ENCODE data around the gene CD6.
"Not testable (repeated sequence)": the region's sequence is repeated elsewhere in the genome, so short reads cannot be mapped to it uniquely, and the experiment has no call there.

Gene CD6

DNA sequence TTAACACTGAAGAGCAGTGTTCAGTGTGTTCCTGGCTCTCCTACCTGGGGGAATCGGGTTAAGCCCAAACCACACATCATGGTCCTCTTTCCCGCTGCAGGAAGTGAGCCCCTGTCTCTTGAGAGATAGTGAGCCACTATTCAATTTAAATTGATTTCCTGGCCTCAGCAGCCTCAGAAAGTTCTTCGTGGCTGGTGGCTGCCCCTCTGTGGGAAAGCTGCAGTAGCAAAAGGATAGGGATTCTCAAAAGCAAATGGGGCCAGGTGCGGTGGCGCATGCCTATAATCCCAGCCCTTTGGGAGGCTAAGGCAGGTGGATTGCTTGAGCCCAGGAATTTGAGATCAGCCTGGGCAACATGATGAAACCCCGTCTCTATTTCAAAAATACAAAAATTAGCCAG is 81.7 kb downstream of the CD6 start:
- no peak for DNase-seq (ENCODE audit: low read depth)

DNA sequence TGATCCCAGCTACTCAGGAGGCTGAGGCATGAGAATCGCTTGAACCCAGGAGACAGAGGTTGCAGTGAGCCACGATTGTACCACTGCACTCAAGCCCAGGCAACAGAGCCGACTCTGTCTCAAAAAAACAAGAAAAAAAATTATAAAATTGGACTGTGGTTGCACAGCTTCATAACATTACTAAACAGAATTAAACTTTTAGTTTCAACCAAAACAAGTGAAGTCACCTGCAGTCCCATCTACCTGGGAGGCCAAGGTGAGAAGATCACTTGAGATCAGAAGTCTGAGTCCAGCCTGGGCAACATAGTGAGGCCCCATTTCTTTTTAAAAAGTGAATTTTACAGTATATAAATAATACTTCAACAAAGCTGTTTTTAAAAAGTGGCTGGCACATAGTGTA is 83.0 kb downstream of the CD6 start:
- DNase-seq (ENCODE audit: low read depth) = no peak

DNA sequence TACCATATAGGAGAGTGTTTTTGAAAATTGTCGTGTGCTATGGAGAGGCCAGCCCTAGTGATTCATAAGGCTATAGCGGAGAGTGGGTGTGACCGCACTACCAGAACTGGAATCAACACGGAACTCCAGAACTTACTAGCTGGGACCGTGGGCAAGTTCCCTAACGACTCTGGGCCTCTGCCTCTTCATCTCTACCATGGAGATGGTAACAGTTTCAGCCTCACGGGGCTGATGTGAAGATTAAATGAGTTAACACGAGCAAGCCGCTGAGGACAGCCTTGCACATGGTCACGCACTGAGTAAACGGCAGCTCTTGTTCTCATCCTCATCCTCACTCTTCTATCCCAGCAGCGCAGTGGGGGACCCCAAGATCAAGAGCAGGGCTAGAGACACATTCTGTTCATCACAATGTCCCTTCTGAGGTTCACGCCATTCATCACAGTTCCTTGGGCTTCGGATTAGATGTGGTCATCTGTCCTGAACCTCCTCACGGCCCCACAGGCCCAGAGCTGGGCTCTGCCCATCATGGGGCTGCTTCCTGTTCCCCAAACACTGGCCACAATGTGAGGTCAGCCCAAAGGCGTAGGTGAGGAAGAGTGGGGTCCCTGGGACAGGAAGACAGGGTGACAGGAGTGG is 83.6 kb downstream of the CD6 start:
- no peak for DNase-seq (ENCODE audit: low read depth)

DNA sequence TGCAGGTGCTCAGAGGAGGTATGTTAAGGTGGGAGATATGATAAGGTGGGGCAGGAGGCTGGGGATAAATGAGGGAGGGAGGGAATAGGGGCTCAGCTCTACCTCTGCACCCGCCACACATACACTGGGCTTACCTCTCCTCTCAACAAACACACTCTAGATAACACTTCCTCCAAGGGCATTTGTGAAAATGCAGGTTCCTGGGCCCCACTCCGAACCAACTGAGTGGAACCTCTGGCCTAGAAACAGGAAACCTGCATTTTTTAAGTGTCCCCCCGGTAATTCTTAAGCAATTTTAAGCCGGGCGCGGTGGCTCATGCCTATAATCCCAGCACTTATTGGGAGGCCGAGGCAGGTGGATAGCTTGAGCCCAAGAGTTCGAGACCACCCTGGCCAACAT is 84.3 kb downstream of the CD6 start:
- no peak for DNase-seq (ENCODE audit: low read depth)

DNA sequence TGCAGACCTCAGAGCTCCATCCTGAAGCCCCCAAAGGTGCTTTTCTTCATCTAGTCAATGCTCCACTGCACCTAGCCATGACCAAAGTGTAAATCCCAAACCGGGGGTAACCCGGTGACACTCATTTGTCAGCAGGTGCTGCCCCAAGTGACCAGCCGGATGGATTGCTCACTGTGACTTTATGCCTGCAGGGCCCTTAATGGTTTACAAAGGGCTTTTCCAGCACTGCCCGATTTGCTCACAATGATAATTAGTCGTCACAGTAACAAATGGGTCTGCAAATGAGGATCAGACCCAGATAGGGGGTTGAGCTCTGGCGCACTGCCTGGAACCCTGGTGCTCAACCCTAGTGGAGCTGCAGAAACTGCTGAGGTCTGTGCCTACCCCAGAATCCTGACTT is 85.1 kb downstream of the CD6 start:
- DNase-seq (ENCODE audit: low read depth) = no peak

DNA sequence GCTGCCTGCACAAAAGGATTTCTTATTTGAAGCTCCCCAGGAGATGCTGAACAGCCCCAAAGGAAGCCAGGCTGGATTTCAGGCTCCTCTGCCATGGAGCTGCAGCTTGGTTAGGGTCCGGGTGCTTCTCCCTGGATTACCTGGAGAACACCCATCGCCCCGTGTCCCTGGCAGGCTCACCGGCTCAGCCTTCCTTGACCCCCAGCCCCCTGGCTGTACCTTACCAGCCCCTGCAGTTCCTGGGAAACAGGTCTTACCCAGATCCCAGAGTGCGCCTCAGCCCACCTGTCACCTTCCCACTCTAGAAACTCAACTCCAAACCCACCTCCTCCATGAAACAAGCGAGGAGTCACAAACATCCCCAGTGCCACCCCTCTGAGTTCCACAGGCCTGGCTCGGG is 85.5 kb downstream of the CD6 start:
- no peak for DNase-seq (ENCODE audit: low read depth)

DNA sequence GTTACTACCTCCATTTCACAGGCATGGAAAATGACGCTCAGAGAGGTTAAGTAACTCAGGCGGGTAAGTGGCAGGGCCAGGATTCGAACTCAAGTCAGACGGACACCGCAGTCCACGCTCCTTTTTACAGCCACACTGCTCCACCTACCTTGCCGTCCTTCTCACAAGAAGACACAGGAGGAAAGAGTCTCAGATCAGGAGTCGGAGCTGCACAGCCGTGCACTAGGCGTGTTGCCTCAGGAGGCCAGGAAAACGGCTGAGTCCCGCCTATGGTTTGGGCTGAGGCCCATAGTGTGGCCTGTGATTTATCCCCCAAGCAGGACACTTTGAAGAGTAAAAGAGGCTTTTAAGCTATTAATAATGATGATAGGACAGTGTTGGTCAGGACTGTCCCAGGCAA is 86.1 kb downstream of the CD6 start:
- DNase-seq (ENCODE audit: low read depth) = no peak

DNA sequence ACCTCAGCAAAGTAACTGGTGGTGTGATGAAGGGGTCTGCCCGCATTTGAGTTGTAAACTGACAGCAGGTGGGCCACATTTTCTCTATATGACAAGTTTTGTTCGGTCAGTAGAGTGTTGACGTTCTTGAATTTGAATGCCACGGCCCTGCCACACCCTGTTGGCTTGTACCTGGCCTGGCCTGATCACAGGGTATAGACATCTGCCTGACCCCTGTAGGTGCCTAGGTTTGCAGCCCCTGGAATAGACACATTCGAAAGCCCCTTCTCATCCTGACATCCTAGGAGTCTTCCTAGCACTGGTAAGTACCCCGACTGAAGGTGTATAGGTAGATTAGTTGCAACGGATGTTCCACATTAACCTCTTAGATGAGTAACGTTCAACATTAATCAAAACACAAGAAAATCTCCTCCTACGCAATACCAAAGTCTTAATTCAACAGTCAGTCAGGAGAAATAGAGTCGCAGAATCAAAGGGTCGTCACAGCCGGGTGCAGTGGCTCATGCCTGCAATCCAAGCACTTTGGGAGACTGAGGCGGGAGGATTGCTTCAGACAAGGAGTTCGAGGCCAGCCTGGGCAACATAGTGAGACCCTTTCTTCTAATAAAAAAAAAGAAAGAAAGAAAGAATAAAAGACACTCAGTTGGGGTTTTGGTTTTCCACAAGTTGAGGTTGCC is 87.2 kb downstream of the CD6 start:
- DNase-seq (ENCODE audit: low read depth) = no peak

DNA sequence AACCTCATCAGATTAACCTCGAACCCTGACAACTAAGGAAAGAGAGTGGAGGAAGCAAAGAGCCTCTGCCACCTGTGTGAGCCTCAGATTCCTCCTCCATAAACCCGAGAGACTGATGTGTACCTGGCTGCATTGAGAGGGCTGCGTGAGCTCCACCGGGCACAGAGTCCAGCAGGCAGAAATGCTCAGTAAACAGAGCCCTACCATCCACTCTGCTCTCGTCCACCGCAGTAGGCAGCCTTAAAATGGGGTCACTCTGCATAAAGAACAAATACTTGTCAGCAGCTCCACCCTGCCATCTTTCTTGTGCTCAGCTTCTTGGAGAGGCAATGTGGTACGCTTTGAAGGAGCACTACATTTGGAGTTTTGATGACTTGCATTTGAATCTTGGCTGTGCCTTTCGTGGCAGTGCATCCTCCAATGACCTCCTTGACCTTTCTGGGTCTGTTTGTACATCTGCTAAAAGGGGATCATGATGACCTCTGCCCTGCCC is 87.8 kb downstream of the CD6 start:
- no peak for DNase-seq (ENCODE audit: low read depth)

DNA sequence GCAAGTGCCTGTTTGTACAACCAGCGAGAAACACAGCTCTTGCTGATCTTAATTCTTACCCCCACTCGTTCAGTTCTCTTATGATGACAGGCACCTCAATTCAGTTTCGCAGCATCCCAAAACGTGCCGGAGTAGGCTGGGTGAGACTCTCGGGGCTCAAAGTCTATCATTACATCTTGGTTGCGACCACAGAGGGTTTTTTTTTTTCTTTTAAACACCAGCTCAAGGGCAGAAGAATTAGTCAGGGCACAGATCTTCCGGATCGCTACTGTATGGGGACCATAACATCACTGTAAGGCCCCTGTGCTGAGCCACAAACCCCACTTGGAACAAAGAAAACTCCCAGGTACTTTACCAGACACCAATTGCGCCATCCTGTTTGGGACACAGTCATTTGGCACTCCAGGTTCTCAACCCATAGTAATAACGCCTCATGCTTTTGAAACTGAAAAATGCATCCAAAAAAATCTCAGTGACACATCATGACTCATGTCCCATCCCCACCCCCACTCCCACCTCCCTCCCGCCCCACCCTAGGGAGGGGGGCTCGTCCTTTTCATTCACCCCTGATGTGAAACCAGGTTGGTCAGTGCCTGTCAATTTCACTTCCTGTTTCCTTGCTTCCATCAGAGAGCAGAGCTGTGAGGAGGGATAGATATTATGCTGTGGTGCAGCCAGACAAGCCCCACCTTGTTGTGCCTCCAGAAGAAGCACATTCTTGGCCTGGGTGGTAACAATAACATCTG is 89.8 kb downstream of the CD6 start:
- peak; percentile 9 for DNase-seq (ENCODE audit: low read depth)

DNA sequence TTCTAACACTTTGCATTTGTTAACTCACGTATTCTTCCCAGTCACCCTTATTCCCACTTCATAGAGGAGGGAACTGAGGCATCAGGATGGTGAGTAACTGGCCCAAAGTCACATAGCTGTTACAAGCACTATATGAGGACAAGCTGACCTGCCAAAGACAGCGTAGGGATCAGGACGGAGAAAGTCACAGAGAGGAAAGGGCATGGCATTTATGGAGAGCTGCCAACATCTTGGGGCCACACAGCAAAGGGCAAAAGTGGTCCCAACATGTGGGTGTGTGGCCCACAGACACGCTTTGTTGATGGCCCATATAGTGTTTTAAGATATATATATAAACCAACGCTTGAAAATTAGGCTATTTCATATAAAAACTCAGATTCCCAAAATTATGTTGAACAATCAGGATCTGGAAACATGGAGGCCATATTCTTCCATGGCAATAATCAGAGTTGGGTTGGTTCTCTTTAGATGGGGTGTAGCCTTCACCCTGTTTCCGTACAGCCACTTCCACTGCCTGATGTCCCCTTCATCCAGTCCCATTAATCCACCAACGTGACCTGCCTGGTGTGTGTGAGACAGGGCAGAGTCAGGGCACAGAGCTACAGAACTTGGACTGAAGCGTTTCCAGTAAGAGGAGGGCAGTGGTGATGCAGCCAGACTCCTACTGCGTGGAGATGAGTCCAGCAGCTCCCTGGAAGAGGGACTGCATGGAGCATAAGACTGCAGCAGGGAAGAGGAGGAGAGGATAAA is 90.9 kb downstream of the CD6 start:
- no peak for DNase-seq (ENCODE audit: low read depth)

DNA sequence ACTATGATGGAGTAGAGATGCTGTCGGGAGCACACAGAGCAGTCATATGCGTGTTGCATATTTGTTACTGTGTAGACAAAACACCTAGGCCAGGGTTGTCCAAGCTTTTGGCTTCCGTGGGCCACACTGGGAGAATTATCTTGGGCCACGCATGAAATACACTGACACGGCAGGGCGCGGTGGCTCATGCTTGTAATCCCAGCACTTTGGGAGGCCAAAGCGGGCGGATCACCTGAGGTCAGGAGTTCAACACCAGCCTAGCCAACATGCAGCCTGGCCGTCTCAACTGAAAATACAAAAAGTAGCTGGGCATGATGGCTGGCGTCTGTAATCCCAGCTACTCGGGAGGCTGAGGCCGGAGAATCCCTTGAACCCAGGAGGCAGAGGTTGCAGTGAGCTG is 93.8 kb downstream of the CD6 start:
- DNase-seq (ENCODE audit: low read depth) = not testable (repeated sequence)

DNA sequence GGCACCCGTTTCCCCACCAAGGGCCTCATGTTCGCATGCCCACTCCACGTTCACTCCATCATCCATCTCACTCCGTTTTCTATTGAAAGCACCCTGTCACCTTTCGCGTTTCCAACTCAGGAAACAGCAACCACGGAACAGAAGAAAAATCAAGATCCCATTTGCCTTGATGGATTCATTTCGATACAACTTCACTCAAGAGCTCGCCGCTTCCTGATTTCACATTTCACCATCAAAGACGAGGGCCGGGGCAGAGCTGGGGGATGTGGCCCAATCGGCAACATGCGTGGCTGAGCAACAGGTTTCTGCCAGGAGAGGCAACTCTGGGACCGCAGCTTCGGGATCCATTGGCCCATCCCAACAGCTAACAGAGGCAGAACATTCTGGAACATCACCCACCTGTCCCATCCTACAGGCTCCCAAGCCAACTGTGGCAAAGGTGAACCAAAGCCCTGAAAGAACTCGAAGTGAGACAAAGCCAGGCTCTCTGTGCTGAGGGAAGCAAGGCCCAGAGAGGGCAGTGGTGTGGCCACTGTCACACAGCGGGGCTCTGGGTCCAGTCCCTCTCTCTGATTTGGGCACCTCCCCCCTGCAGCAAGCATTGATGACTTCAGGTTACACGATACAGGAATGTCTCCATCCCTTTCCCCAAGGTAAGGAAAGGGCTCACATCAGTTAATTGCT is 94.6 kb downstream of the CD6 start:
- no peak for DNase-seq (ENCODE audit: low read depth)

DNA sequence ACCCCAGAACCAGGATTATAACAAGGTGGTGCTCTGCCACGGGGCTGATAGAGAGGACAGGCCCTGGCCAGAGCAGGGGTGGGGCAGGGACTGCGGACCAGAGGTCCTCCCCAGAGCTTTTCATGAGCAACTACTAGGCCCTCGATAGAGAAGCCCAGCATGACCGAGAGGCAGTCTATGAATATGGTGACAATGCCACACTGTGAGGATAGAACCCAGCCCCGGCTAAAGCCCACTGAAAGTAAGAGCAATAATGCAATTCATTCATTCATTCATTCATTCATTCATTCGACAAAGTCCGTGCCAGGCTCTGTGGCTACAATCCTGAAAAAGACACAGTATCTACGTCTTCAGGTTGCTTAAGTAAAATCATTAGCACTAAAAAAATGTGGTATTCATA is 95.2 kb downstream of the CD6 start:
- DNase-seq (ENCODE audit: low read depth) = no peak

DNA sequence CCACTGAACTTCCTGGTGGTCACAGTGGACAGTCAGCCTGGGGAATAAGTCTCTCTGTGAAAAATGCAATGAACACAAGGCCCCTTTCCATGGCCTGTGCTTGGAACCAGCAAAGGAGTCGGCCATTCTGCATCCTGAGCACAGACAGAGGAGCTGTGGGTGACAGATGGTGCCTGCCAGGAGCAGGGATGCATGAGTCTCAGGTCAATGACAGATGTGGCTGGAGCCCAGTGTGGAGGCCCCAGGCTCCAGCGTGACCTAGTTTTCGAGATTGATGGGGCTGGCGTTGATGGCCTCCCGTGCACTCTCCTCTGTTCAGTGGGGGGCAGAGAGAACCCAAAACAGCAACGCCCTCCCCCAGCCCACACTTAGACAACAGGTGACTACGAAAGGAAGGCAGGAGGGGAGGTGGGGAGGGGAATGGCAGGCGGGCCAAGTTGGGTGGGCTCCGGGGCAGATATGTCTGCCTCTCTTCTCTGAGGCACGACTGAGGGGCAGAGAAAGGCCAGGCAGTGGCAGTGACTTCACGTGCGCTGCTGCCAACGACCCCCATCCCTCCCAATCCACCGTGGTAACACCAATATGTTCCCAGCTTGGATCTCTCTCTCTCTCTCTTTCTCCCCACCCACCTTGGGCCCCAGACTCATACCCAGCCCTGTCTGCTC is 96.4 kb downstream of the CD6 start:
- no peak for DNase-seq (ENCODE audit: low read depth)

DNA sequence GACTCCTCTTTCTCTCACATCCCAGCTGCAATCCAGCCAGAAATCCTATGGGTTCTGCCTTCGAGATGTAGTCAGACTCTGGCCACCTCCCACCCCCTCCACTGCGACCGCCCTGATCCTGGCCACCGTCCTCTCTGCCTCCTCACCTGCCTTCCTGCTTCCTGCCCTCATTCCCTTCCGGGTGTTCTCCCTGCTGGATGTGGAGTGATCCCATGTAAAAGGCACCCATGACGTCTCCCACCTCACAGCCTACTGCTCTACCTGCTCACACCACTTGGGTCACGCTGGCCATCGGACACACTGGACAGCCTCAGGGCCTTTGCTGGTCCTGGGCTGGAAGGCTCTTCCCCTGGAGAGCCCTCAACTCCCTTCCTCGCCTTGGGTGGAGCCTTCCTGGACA is 97.1 kb downstream of the CD6 start:
- DNase-seq (ENCODE audit: low read depth) = no peak

DNA sequence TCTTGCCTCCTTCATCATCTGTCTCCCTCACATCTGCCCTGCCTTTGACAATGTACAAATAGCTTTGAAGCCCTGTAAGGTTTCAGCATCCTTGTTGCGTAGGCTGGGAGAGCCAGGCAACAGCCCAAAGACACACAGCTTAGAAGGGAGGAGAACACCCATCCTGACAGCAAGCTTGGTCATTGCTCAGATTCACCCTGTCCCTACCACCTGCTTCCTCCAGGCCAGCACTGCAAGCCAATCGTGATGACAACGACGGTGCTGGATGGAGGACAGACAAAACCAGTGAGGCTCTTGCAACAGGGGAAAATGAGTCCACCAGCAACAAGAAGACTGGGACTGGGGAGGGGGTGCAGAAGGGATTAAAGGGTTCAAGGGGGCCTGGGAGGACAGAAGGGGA is 97.9 kb downstream of the CD6 start:
- no peak for DNase-seq (ENCODE audit: low read depth)
